Calu3 (cell line): ENCODE results near the gene SLC24A3. TPM values are rescaled to one million over a fixed set of nuclear protein-coding genes. Genes with fewer than 3 reads are reported as not detected.

Experiments used
- BruUV-seq: library from RNA; stranded (reverse); fragments of 400-500 nt; replicated peaks from 2 replicates; lab custom pipeline; 2021; lab: Mats Ljungman, UMichigan
- CTCF ChIA-PET: fragments of 300-600 bp; sonication (Branson Sonifier 250); formaldehyde crosslinking; loops from one replicate; lab custom pipeline; 2022; ENCODE audit warnings: antibody characterized with exemption; lab: Charles Lee
- DNase-seq: peaks from one replicate; pipeline ENCODE4 v3.0.0; 2022
- H3K27ac Mint-ChIP-seq: one replicate; pipeline ENCODE4 v1.8.0; 2022; ENCODE audit warnings: mixed read lengths; ENCODE audit not compliant: unreplicated experiment
- H3K27me3 Mint-ChIP-seq: one replicate; pipeline ENCODE4 v1.8.0; 2022; ENCODE audit warnings: mixed read lengths; ENCODE audit not compliant: unreplicated experiment
- H3K36me3 Mint-ChIP-seq: one replicate; pipeline ENCODE4 v1.8.0; 2022; ENCODE audit warnings: mild to moderate bottlenecking, moderate library complexity, mixed read lengths; ENCODE audit not compliant: insufficient read depth, unreplicated experiment
- H3K4me1 Mint-ChIP-seq: one replicate; pipeline ENCODE4 v1.8.0; 2022; ENCODE audit warnings: mild to moderate bottlenecking, low read depth, mixed read lengths; ENCODE audit not compliant: unreplicated experiment
- H3K4me3 Mint-ChIP-seq: one replicate; pipeline ENCODE4 v1.8.0; 2022; ENCODE audit warnings: mild to moderate bottlenecking, low read depth, moderate library complexity, mixed read lengths; ENCODE audit not compliant: unreplicated experiment
- H3K9me3 Mint-ChIP-seq: one replicate; pipeline ENCODE4 v1.8.0; 2022; ENCODE audit warnings: low read depth, mixed read lengths; ENCODE audit not compliant: unreplicated experiment
- CTCF ChIP-seq: fragments of 200-600 bp; IDR thresholded peaks from one replicate; pipeline ENCODE4 v1.8.0; 2022; ENCODE audit warnings: antibody characterized with exemption; ENCODE audit not compliant: unreplicated experiment
- intact Hi-C: fragments of 100-400 bp; cut with micrococcal nuclease; formaldehyde crosslinking; loops from one replicate; pipeline ENCODE4 v1.10.0; 2022; ENCODE audit not compliant: unreplicated experiment
- total RNA-seq: library from RNA; stranded (reverse); gene quantifications from 2 replicates; pipeline ENCODE4 v1.2.3, GENCODE V29; 2022

The SLC24A3 gene
- total RNA-seq, 1 experiment from 2014 or later: not detected

- Mint-ChIP-seq H3K4me3 (no peak overlapping the region), H3K9me3 (peaks cover 4% of the 10 kb centered on the region), H3K36me3 (no peaks in the 10 kb centered on the region), H3K27me3 (no peaks in the 10 kb centered on the region), H3K4me1 (peaks cover 22% of the 10 kb centered on the region), H3K27ac (no peak overlapping the region)
- BruUV-seq: no TSS peak
- CTCF ChIA-PET: no interaction called here
- no peak for TF ChIP-seq CTCF
- DNase-seq: no peak
- intact Hi-C loops: no loop called here
Measured at GRCh38 chr20:19624221-19624965, 412.0 kb downstream of the SLC24A3 start.

GRCh38 chr20:19625426-19625825, 413.0 kb downstream of the SLC24A3 start:
- DNase-seq: no peak
- Mint-ChIP-seq H3K4me3 (no peak overlapping the region), H3K27me3 (no peaks in the 10 kb centered on the region), H3K9me3 (peaks cover 4% of the 10 kb centered on the region), H3K4me1 (peaks cover 18% of the 10 kb centered on the region), H3K36me3 (no peaks in the 10 kb centered on the region), H3K27ac (no peak overlapping the region)
- BruUV-seq: no TSS peak
- TF ChIP-seq CTCF: no peak
- CTCF ChIA-PET: no interaction called here
- intact Hi-C loops: no loop called here

GRCh38 chr20:19626896-19627295, 414.5 kb downstream of the SLC24A3 start:
- intact Hi-C loops: no loop called here
- H3K27me3 Mint-ChIP-seq: no peaks in the 10 kb centered on the region
- H3K9me3 Mint-ChIP-seq: peaks cover 4% of the 10 kb centered on the region
- no TSS peak for BruUV-seq
- no peaks in the 10 kb centered on the region for H3K36me3 Mint-ChIP-seq
- TF ChIP-seq CTCF: no peak
- no peak overlapping the region for H3K27ac Mint-ChIP-seq
- H3K4me3 Mint-ChIP-seq: no peak overlapping the region
- no peak for DNase-seq
- H3K4me1 Mint-ChIP-seq: peaks cover 8% of the 10 kb centered on the region
- CTCF ChIA-PET: no interaction called here

- Mint-ChIP-seq H3K4me3 (no peak overlapping the region), H3K4me1 (peaks cover 8% of the 10 kb centered on the region), H3K27me3 (no peaks in the 10 kb centered on the region), H3K27ac (peak overlapping the region; percentile 33), H3K36me3 (no peaks in the 10 kb centered on the region), H3K9me3 (peaks cover 4% of the 10 kb centered on the region)
- no TSS peak for BruUV-seq
- TF ChIP-seq CTCF: no peak
- intact Hi-C loops: no loop called here
- DNase-seq: peak; percentile 59
- CTCF ChIA-PET: interaction anchor here (0.6 kb wide), 1 partner anchor 19 kb away, joined by 4 read pairs; no protein-coding TSS in a partner anchor
Measured at GRCh38 chr20:19628570-19629134, 416.2 kb downstream of the SLC24A3 start.
